Gastrocnemius medialis (tissue), 4 donors: Measurements from ENCODE around the gene DIAPH1. TPM values are rescaled to one million over a fixed set of nuclear protein-coding genes. Genes with fewer than 3 reads are reported as not detected.

ENCODE experiments used
- ATAC-seq, 2 donors: fragments of 150-250 bp; one replicate each; pipeline ENCODE4 v1.9.1; 2016
- DNase-seq, 2 donors: peaks; one replicate each; pipeline ENCODE4 v3.0.0-alpha.2; 2019
- H3K27ac ChIP-seq, 4 donors: fragments of 200-600 bp; sonication (generic); 1 replicate in 1 of 4; 2 replicates in 3 of 4; pipeline ENCODE4 v1.5.1; 2016 to 2018; ENCODE audit warnings: mild to moderate bottlenecking in 2 of 4, moderate library complexity in 1 of 4
- H3K27me3 ChIP-seq, 3 donors: fragments of 200-600 bp; sonication (generic) in 2 of 3; 1 replicate in 1 of 3; 2 replicates in 2 of 3; pipeline versions ENCODE4 v1.5.1 to v1.6.0; 2016 to 2019; ENCODE audit warnings: mild to moderate bottlenecking in 1 of 3, moderate library complexity in 1 of 3
- H3K36me3 ChIP-seq, 2 donors: fragments of 200-600 bp; sonication (generic) in 1 of 2; one replicate each; pipeline ENCODE4 v1.5.1; 2017 to 2018
- H3K4me1 ChIP-seq, 2 donors: fragments of 200-600 bp; sonication (generic) in 1 of 2; one replicate each; pipeline ENCODE4 v1.5.1; 2016 to 2017; ENCODE audit warnings: mild to moderate bottlenecking in 2 of 2
- H3K4me3 ChIP-seq, 4 donors: fragments of 200-600 bp; sonication (generic) in 3 of 4; 1 replicate in 1 of 4; 2 replicates in 3 of 4; pipeline ENCODE4 v1.5.1; 2016 to 2019; ENCODE audit warnings: mild to moderate bottlenecking in 2 of 4
- H3K9me3 ChIP-seq, 3 donors: fragments of 200-600 bp; sonication (generic) in 2 of 3; 1 replicate in 1 of 3; 2 replicates in 2 of 3; pipeline ENCODE4 v1.5.1; 2016 to 2019
- POLR2A ChIP-seq, 2 donors: fragments of 450-650 bp; IDR thresholded peaks; one replicate each; pipeline ENCODE4 v1.6.1; 2017; ENCODE audit warnings: antibody characterized with exemption in 2 of 2, mild to moderate bottlenecking in 2 of 2, moderate library complexity in 2 of 2
- in situ Hi-C, 4 donors: fragments of 200-750 bp; cut with MboI; loops; one replicate each; pipeline versions ENCODE4 v1.15.0 to v1.8.0; 2017; ENCODE audit warnings: low sequenced_read_pairs in 4 of 4
- intact Hi-C: fragments of 100-400 bp; cut with DNase I; formaldehyde crosslinking; loops from one replicate; pipeline ENCODE4 v1.15.1; 2023; ENCODE audit warnings: low total_unique reads
- total RNA-seq, 4 donors: library from RNA; depleted of rRNA; stranded (reverse); fragments of >200 nt; gene quantifications; one replicate each; pipeline versions ENCODE4 v1.1.0 to v1.2.3, GENCODE V29; 2016
- TF ChIP-seq, protein P1 (sequence below), 5 experiments: fragments of 450-650 bp in 3 of 5; fragments of 200-600 bp in 2 of 5; sonication (generic) in 2 of 5; IDR thresholded peaks in 4 of 5; conservative IDR thresholded peaks in 1 of 5; 1 replicate in 4 of 5; 2 replicates in 1 of 5; pipeline ENCODE4 v1.5.1; 2016 to 2019; ENCODE audit warnings: antibody characterized with exemption in 5 of 5, mild to moderate bottlenecking in 3 of 5, moderate library complexity in 3 of 5

The DIAPH1 gene
- total RNA-seq, 4 donors from 2014 or later: 98.3 to 324 (median 214) TPM

DNA sequence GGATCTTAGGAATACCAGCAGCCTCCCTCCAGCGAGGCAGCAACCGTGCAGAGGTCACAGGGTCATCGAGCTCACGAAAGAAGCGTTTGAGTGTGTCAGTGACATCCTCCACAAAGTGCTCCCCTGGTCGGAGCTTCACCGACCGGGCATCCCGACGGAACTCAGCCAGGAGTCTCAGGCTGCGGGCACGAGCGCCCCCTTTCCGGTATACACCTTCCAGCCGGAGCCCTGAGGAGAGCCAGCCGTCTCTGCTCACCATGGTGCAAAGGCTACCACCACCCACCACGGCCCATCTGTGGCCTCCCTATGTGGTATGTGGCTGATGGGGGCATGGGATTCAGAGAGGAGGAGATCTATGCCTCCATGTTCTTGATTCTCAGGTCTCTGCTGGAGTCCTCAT, 43.2 kb upstream of the DIAPH1 start:
- intact Hi-C loops (no loop called here), in situ Hi-C loops (no loop called here)
- H3K9me3 ChIP-seq: no peaks in the 10 kb centered on the region
- no peaks in the 10 kb centered on the region for H3K36me3 ChIP-seq
- no peak for DNase-seq
- no peak for ATAC-seq
- H3K4me3 ChIP-seq: no peak overlapping the region
- TF ChIP-seq, protein P1, sequence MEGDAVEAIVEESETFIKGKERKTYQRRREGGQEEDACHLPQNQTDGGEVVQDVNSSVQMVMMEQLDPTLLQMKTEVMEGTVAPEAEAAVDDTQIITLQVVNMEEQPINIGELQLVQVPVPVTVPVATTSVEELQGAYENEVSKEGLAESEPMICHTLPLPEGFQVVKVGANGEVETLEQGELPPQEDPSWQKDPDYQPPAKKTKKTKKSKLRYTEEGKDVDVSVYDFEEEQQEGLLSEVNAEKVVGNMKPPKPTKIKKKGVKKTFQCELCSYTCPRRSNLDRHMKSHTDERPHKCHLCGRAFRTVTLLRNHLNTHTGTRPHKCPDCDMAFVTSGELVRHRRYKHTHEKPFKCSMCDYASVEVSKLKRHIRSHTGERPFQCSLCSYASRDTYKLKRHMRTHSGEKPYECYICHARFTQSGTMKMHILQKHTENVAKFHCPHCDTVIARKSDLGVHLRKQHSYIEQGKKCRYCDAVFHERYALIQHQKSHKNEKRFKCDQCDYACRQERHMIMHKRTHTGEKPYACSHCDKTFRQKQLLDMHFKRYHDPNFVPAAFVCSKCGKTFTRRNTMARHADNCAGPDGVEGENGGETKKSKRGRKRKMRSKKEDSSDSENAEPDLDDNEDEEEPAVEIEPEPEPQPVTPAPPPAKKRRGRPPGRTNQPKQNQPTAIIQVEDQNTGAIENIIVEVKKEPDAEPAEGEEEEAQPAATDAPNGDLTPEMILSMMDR (IDR thresholded peaks at IDR 0.05 in 4 of 5, conservative IDR thresholded peaks at IDR 0.05 in 1 of 5): no peak
- no peak for TF ChIP-seq POLR2A (IDR thresholded peaks at IDR 0.05)
- H3K27ac ChIP-seq: no peak overlapping the region
- H3K27me3 ChIP-seq: no peaks in the 10 kb centered on the region
- no peaks in the 10 kb centered on the region for H3K4me1 ChIP-seq

- no peak overlapping the region for H3K4me3 ChIP-seq
- H3K4me1 ChIP-seq: no peaks in the 10 kb centered on the region
- H3K36me3 ChIP-seq: no peaks in the 10 kb centered on the region
- H3K9me3 ChIP-seq: no peaks in the 10 kb centered on the region
- no peaks in the 10 kb centered on the region for H3K27me3 ChIP-seq
- TF ChIP-seq POLR2A (IDR thresholded peaks at IDR 0.05): no peak
- TF ChIP-seq, protein P1 (IDR thresholded peaks at IDR 0.05 in 4 of 5, conservative IDR thresholded peaks at IDR 0.05 in 1 of 5): no peak
- DNase-seq (no peak), ATAC-seq (no peak)
- H3K27ac ChIP-seq: no peak overlapping the region
- in situ Hi-C loops (no loop called here), intact Hi-C loops (no loop called here)
These were observed 39.2 kb upstream of the DIAPH1 start for GRCh38 chr5:141657937-141658545.

DNA sequence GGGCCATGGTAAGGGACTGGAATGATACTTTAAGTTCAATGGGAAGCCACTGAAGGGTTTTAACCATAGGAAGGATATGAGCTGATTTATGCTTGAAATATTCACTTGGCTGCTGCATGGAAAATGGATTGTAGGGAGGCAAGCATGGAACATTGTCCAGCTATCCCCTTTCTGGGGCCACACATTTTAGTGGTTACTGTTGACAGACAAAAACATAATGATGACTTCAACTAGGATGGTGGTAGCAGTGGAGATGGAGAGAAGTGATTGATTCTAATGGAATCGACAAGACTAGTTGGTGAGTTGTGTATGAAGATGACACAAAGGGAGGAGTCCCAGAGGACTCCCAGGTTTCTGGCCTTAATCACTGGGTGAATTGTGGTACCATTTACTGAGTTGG, 38.6 kb upstream of the DIAPH1 start:
- DNase-seq (no peak), ATAC-seq (no peak)
- in situ Hi-C loops (no loop called here), intact Hi-C loops (no loop called here)
- H3K27me3 ChIP-seq: no peaks in the 10 kb centered on the region
- no peaks in the 10 kb centered on the region for H3K4me1 ChIP-seq
- H3K36me3 ChIP-seq: no peaks in the 10 kb centered on the region
- no peak overlapping the region for H3K27ac ChIP-seq
- no peak overlapping the region for H3K4me3 ChIP-seq
- TF ChIP-seq POLR2A (IDR thresholded peaks at IDR 0.05): no peak
- TF ChIP-seq, protein P1 (IDR thresholded peaks at IDR 0.05 in 4 of 5, conservative IDR thresholded peaks at IDR 0.05 in 1 of 5): no peak
- H3K9me3 ChIP-seq: no peaks in the 10 kb centered on the region

GRCh38 chr5:141656396-141656795, 37.6 kb upstream of the DIAPH1 start:
- in situ Hi-C loops (no loop called here), intact Hi-C loops (no loop called here)
- DNase-seq: no peak
- Histone ChIP-seq H3K27me3 (no peaks in the 10 kb centered on the region), H3K4me1 (no peaks in the 10 kb centered on the region), H3K27ac (no peak overlapping the region), H3K4me3 (no peak overlapping the region), H3K9me3 (no peaks in the 10 kb centered on the region), H3K36me3 (no peaks in the 10 kb centered on the region)
- no peak for ATAC-seq
- TF ChIP-seq, protein P1 (IDR thresholded peaks at IDR 0.05 in 4 of 5, conservative IDR thresholded peaks at IDR 0.05 in 1 of 5): no peak
- no peak for TF ChIP-seq POLR2A (IDR thresholded peaks at IDR 0.05)

DNA sequence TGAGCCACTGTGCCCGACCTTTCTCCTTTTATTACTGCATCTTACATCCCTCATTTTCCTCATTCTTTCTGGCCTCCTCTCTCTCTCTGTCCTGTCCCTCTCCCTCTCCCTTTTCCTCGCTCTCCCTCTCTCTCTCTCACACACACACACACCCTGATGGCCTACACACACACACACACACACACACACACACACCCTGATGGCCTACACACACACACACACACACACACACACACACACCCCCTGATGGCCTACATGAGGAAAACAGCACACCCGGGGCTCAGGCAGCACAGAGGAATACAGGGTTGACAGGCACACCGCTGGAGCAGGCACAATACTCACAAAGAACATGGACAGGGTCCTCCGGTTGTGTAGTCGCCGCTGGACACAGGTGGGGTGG, 36.2 kb upstream of the DIAPH1 start:
- in situ Hi-C loops: no loop called here
- H3K4me1 ChIP-seq: peaks cover 0 to 5% of the 10 kb centered on the region in 2 donors
- no peak overlapping the region for H3K4me3 ChIP-seq
- intact Hi-C loops: no loop called here
- H3K27ac ChIP-seq: no peak overlapping the region
- no peak for TF ChIP-seq POLR2A (IDR thresholded peaks at IDR 0.05)
- TF ChIP-seq, protein P1 (IDR thresholded peaks at IDR 0.05 in 4 of 5, conservative IDR thresholded peaks at IDR 0.05 in 1 of 5): no peak
- H3K36me3 ChIP-seq: no peaks in the 10 kb centered on the region
- no peak for ATAC-seq
- no peak for DNase-seq
- no peaks in the 10 kb centered on the region for H3K9me3 ChIP-seq
- H3K27me3 ChIP-seq: no peaks in the 10 kb centered on the region
